HepG2 (cell line): ENCODE results near the gene CTAG1A.
"Not testable (repeated sequence)": the region's sequence is repeated elsewhere in the genome, so short reads cannot be mapped to it uniquely, and the experiment has no call there.

Experiments used
- ATAD3A ChIP-seq: sonication (generic); formaldehyde crosslinking; IDR thresholded peaks from 2 replicates; pipeline ENCODE4 v1.4.0; 2020; ENCODE audit warnings: missing genetic modification reagents
- MTF1 ChIP-seq: sonication (generic); formaldehyde crosslinking; IDR thresholded peaks from 2 replicates; pipeline ENCODE4 v1.5.0; 2020; ENCODE audit warnings: missing genetic modification reagents
- RBM22 ChIP-seq: fragments of 200-400 bp; formaldehyde crosslinking; optimal IDR thresholded peaks from 2 replicates; pipeline ENCODE3; 2017; ENCODE audit warnings: mild to moderate bottlenecking, low read length, moderate library complexity
- ZSCAN20 ChIP-seq: sonication (generic); formaldehyde crosslinking; IDR thresholded peaks from 2 replicates; pipeline ENCODE4 v1.4.0; 2020; ENCODE audit warnings: missing genetic modification reagents, mild to moderate bottlenecking, borderline replicate concordance
- ZZZ3 ChIP-seq: sonication (generic); formaldehyde crosslinking; IDR thresholded peaks from 2 replicates; pipeline ENCODE4 v1.4.0; 2020; ENCODE audit warnings: missing genetic modification reagents, mild to moderate bottlenecking, borderline replicate concordance

GRCh38 chrX:154558060-154558690, 26.8 kb upstream of the CTAG1A start:
- not testable (repeated sequence) for TF ChIP-seq MTF1 (CRISPR knock-in tag); RBM22; ZSCAN20 (CRISPR knock-in tag); ZZZ3; ATAD3A (CRISPR knock-in tag)
